Measurements from ENCODE around the gene RETREG3. TPM values are rescaled to one million over a fixed set of nuclear protein-coding genes. Genes with fewer than 3 reads are reported as not detected.
"Not testable (repeated sequence)": the region's sequence is repeated elsewhere in the genome, so short reads cannot be mapped to it uniquely, and the experiment has no call there.

RETREG3 gene
- polyA plus RNA-seq, 10 donors, result 26.0 to 36.0 (median 32.1) TPM

DNA sequence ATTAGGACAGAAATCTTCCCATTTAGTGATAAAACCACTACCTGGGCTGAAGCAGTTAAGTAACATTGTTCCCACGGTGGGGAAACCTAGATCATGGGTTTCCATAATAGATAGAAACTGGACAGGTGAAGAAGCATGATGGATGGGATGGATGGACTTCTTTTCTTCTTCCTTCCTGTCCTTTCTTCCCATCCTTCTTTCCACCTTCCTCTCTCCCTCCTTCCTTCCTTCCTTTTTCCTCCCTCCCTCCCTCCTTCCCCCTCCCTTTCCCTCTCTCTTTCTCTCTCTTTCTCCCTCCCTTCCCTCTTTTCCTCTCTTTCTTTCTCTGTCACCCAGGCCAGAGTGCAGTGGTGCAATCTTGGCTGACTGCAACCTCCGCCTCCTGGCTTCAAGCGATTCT lies 34.7 kb downstream of the RETREG3 start:
- DNase-seq, result no peak

DNA sequence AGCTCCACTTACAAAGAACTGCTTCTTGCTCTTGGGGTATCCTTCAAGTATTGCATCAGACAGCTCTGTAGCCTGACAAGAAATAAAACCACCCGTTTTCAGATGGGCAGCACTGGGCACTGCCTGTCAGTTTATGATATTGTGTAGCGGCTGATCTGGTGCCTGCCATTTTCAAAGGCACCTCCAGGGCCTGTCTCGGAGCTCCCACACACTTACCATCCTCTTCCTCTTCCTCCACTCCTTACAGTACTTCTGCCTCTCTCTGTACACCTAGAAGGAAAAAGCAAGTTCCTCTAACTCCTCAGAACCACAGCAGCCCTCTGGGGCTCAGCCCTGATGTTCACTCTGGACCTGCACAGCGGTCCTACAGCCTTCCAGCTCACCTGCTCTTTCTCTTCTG lies 36.1 kb downstream of the RETREG3 start:
- DNase-seq, result no peak

DNA sequence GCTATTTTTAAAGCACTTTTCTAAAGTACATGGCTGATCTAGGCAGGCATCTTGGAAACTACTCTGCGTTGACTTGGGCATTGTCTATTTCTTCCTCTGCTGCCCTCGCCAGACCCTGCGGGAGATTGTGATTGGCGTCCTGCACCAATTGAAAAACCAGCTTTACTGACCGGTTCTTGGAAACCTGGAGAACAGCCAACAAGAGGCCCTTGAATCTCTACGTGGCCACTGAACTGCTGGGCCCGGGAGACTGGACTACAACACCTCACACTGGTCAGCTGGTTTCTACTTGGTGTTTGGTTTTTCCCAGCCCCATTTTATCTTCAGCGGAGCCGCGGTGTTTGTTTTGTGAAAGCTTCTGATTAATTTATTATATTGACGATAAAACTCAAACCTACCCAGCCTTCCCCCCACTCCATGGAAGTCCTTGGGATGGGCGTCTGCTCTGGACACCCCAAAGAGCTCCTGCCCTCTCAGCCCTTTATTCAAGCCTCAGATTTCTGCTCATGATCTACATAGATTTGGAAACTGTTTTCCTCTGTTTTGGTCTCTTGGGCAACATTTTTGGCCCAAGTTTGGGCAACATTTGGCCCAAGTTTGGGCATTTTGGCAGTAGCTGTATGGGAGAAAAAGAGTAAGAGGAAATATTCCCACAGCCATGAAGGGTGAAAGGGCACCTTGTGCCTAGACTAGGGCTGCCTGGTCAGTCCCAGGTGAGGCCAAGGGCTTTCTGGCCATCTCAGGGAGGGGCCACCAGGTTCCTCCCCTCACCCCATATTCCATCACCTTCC lies 37.5 kb downstream of the RETREG3 start:
- DNase-seq, result no peak

DNA sequence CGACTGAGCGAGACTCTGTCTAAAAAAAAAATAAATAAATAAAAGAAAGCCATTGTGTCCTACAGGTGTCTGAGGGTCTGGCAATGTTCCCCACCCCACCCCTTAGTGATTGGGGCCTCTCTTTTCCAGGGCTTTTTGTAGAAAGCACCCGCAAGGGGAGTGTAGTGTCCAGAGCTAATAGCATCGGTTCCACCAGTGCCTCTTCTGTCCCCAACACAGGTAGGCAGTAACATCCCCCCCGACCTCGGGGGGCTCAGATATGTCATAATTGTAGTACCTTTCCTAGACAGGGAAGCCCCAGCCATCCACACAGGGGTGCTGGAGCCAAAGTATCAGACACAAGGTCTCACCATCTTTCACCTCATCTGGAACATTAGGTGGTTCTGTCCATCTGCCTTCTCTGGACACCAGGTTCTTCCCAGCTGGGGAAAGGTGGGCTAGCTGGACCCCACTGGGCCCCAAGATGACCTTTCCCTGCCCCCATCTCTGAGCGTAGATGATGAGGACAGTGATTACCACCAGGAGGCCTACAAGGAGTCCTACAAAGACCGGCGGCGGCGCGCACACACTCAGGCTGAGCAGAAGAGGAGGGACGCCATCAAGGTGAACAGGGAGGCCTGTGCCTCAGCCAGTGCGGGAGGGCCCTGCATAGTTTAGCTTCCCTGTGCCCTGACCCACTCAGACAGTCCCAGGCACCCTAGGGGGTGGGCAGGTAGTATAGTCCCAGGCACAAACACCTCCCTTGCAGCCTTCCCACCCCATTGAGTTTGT lies 40.6 kb downstream of the RETREG3 start:
- no peak for DNase-seq

DNA sequence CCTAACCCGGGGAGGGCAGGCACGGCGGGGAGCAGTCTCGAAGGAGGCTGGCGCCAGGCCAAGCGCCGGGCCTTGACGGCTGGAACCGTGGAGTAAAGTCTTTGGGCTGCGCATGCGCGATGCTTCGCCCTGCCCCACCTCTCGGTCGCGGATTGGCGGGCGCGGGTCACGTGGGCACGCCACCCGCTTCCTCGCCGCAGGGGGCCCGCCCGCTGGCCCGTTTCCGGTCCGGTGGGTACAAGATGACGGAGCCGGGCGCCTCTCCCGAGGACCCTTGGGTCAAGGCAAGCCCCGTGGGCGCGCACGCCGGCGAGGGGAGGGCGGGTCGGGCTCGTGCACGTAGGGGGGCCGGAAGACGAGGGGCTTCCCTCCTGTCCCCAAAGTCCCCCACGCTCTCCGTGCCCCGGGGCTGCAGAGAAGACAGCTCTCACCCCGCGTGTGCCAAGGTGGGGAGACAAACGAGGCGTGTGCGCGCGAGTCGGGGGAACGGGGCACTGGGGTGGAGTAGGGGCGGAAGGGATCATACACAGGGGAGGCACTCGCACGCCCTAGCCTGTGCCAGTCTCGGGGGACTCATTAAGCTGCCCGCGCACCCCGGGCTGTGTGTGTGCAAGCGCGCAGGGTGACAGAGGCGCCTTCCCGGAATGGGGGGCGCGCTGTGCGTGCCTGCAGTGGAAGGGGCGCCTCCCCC lies 42.1 kb downstream of the RETREG3 start, which contains the start of gene MLX:
Gene MLX, plus strand, starts transcription at position 218 of the 691 bp plus-strand sequence. Its CDS starts 25 bp downstream, at position 243.
- peak; percentile 87 to 97 (median 92) for DNase-seq

DNA sequence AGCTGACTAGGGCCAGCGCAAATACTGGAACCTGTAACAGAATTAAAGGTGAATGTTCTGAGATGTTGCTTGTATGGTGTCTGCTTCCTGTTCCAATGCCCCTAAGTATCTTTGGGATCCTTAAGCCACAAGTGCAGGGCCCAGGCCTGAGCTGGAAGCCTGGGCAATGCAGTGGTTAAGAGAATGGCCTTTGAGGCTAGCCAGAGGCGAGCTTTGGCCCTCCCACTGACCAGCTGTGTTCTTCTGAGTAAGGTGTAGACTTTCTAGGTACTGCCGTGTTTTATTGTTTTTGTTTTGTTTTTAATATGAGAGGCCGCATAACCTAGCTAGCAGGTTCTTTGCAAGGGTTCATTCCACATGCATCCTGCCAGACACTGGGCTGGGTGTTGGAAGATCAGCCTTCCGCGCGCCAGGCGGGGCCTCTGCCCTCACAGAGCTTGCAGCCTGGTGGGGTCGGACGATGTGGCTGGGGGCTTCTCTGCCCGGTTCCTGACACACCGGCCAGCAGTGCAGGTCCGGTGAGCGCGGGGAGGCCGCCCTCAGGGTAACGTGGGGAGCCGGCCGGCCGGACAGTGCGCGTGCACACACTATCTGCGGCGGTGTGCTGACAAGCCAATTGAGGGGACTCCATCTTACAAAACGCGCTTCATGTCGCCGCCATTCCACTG lies 42.8 kb downstream of the RETREG3 start:
- no peak for DNase-seq

DNA sequence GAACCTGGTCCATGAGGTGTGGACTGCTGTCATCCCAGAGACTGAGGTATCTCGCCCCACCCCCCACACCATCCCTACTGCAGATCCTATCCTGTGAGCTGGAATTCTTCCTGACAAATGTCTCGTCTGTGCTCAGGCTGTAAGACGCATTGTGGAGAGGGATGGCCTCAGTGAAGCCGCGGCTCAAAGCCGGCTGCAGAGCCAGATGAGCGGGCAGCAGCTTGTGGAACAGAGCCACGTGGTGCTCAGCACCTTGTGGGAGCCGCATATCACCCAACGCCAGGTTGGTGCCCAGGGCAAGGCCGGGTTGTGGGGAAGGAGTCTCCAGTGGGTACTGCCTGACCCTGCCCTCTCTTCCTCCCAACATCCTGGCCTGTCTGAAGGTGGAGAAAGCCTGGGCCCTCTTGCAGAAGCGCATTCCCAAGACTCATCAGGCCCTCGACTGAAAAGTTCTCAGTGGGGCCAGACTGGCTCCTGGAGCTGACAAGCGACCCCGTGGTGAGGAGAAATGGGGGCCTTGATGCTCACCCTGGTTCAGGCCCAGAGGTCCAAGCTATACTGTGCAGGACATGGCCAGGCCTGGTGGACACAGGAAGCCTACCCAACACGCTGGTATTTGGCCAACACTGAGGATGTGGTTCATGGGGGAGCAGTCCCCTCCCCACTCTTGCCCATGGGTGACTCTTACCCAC lies 43.5 kb downstream of the RETREG3 start:
- no peak for DNase-seq

DNA sequence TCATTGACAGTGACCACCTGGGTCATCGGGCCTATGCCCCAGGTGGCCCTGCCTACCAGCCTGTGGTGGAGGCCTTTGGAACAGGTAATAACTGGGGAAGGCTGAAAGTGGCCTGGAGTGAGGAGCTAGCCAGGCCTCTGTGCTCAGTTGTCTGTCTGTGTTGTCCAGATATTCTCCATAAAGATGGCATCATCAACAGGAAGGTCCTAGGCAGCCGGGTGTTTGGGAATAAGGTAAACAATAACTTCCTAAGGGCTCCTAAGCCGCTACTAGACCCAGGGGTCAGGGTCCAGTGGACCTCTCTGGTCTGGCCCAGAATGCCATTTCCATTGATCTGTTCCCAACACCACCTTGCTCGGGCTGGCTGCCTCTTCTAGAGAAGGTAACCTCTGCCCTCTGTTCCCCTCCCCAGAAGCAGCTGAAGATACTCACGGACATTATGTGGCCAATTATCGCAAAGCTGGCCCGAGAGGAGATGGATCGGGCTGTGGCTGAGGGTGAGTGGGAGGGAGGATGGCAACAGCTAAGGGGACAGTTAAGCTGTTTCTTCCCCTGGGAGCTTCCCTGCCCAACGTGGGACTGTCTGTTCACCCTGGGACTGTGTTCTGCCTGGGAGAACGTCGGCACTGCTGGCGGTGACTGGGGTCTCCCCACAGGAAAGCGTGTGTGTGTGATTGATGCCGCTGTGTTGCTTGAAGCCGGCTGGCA lies 44.2 kb downstream of the RETREG3 start:
- no peak for DNase-seq

DNA sequence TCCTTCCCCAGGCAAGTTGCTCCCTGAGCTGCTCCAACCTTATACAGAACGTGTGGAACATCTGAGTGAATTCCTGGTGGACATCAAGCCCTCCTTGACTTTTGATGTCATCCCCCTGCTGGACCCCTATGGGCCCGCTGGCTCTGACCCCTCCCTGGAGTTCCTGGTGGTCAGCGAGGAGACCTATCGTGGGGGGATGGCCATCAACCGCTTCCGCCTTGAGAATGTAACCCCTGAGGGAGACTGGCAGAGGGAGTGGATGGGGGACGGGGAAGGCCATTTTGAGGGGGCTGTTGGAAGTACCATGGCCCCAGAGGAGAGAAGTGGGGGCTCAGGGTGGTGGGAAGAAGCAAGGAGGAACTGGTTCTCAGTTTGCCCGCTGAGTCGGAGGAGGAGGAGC lies 45.2 kb downstream of the RETREG3 start:
- DNase-seq, result no peak

DNA sequence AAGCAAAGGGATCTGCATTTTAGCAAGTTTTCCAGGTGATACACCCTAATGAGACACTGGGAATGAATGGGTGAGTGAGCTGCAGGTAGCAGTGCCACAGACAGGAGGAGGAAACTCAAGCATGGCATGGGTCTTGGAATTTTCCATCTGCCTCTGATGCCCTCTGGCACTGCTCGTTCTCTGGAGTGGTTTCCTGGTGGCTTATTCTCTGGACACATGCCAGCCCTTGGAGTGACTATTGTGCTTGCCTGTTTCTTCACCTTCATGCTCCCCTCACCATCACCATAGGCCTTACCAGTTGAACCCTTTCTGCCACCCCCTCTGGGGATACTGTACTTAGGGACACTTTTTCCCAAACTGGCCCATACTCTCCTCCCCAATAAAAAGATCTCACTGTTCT lies 45.6 kb downstream of the RETREG3 start:
- no peak for DNase-seq

DNA sequence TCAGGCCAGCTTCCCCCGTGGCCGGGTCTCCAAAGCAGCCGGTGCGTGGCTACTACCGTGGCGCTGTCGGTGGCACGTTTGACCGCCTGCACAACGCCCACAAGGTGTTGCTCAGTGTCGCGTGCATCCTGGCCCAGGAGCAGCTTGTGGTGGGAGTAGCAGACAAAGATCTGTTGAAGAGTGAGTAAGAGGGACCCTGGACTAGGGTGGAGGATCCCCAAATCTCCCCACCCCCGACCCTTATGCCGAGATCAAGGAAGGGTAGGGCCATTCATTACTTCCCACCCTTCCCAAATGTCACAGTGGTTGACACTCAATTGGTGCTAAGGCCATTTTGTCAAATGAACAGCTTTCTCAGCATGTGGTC lies 46.0 kb downstream of the RETREG3 start:
- DNase-seq, result no peak

DNA sequence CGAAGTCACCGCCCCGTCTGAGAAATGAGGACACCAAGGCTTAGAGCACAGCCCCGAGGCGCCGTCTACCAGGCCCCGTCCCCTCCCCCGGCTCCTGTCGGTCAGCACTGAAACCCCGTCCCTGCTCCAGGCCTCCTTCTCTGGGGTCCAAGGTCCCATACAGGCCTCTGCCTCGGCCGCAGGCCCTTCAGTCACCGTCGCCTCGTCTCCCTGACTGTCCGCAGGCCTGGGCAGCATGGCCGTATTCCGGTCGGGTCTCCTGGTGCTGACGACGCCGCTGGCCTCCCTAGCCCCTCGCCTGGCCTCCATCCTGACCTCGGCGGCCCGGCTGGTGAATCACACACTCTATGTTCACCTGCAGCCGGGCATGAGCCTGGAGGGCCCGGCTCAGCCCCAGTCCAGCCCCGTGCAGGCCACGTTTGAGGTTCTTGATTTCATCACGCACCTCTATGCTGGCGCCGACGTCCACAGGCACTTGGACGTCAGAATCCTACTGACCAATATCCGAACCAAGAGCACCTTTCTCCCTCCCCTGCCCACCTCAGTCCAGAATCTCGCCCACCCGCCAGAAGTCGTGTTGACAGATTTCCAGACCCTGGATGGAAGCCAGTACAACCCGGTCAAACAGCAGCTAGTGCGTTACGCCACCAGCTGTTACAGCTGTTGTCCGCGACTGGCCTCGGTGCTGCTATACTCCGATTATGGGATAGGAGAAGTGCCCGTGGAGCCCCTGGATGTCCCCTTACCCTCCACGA lies 46.6 kb downstream of the RETREG3 start:
- DNase-seq, result peak in 1 of 3 donors; percentile 29

DNA sequence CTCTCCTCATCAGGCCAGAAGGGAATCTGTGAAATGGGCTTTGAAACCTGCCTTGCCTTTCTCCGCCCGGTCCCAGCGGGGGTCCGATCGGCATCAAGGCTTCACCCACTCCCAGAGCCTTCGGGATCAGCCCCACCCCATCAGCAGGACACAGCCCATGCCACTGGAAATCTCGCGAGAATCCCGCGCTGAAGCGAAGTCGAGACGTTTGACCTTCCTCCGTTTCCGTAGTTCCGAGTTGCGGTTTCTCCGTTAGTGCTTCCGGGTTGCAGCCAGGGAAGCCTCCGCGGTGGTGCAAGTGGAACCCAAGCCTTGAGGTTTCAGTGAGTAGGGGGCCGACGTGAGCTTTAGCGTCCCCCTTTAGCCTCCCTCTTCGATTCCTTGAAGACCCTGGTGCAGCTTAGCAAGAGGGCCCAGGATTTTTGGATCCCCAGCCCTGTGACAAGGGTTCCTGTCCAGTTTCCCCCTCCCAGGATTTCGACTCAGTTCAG lies 47.2 kb downstream of the RETREG3 start, which contains the start of gene COASY:
Gene COASY, plus strand, starts transcription at position 252 of the 491 bp plus-strand sequence. CDS start 475 bp downstream, outside the sequence.
- DNase-seq, result peak; percentile 98

DNA sequence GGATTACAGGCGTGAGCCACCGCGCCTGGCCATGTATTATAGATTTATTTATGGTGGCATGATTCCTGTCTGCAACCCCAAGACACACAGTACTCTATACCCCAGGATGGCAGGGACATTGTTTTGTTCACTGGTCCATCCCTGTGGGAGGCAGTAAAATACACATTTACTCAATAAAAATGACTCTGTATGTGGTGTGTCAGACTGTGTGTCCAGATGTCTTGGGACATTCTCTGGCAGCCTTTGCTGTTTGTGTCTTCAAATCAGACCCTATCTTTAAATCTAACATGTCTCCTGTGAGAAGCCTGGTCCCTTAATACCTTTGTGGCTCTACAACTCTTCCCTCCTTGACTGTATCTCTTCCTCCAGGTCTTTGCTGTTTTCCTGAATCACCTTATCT lies 48.9 kb downstream of the RETREG3 start:
- DNase-seq, result no peak

DNA sequence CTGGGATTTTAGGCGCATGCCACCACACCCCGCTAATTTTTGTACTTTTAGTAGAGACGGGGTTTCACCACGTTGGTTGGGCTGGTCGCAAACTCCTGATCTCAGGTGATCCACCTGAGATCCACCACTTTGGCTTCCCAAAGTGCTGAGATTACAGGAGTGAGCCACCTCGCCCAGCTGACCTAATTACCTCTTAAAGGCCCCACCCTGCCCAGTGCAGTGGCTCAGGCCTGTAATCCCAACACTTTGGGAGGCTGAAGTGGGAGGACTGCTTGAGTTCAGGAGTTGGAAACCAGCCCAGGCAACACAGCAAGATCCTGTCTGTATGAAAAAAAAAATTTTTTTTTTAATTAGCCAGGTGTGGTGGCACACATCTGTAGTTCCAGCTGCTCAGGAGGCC lies 50.1 kb downstream of the RETREG3 start:
- no peak for DNase-seq

DNA sequence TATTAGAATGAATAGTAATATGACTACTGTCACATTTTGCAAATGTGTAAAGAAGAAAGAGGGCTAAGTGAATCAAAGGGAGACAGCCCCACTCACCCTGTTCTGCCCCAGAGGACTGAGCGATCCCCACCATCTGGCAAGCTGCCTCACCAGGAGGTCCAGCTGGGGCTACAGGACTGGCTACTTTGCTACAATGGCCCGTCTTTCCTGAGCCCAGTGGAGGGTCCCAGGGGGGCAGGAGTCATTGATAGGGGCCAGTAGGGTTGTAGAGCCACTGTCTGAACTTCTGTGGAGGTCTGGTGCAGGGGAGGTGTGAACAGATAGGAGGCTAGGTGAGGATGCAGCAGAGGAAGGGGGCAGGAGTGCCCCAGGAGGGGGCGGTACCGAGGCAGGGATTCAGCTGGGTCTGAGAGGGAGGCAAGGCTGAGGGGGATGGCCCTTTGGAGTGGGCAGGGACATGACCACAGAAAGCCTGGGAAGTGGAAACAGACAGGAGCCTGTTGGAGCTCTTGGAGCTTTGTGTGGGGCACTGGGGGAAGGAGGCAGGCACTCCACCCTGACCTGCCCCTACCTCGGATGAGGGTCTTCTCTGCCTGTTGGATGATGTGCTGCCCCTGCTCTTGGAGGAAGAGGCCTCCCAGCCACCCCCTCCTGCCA lies 53.1 kb downstream of the RETREG3 start:
- not testable (repeated sequence) for DNase-seq

DNA sequence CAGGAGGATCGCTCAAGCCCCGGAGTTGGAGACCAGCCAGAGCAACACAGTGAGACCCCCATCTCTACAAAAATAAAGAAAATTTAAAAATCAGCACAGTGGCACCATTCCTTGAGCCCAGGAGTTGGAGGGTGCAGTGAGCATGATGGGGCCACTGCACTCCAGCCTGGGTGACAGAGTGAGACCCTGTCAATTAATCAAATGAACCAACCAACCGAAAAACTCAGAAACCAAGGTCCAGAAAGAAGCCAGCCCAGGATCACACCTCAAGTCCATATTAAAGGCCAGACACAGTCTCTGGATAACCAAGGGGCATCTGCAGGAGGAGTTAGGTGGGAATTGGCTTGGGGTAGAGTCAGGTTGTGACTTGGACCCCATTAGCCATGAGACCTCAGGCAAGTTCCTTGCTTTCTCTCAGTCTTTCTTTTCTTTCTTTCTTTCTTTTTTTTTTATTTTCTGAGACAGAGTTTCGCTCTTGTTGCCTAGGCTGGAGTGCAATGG lies 54.0 kb downstream of the RETREG3 start:
- peak in 1 of 3 donors; percentile 34 for DNase-seq

DNA sequence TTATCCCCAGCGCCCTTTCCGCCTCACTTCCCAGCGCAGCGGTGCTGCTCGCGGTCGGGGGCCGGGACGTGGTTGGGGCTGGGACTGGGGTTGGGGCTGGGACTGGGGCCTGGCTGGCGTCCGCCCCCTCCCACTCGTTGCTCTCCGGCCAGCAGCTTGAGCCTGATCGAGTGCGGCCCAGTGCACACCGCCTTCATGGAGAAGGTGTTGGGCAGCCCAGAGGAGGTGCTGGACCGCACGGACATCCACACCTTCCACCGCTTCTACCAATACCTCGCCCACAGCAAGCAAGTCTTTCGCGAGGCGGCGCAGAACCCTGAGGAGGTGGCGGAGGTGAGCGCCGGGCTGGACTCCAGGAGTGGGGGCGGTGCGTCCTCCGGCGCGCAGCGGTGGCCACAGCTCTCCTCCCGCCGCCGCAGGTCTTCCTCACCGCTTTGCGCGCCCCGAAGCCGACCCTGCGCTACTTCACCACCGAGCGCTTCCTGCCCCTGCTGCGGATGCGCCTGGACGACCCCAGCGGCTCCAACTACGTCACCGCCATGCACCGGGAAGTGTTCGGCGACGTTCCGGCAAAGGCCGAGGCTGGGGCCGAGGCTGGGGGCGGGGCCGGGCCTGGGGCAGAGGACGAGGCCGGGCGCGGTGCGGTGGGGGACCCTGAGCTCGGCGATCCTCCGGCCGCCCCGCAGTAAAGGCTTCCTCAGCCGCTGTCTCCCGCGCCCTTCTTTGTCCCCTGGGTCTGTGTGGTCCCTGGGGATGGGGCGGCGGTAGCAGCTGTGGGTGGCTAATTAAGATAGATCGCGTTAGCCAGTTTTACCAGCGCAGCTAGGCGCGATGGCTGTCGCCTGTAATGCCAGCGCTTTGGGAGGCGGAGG lies 54.7 kb downstream of the RETREG3 start:
- DNase-seq, result peak; percentile 79 to 96 (median 91)
